Activated B cell treated with CpG ODN at 0.5 μM for 24 hours (primary cell): ENCODE measurements around the gene MYH11. TPM values are rescaled to one million over a fixed set of nuclear protein-coding genes. Genes with fewer than 3 reads are reported as not detected.

Source experiments
- ATAC-seq: fragments of 200-7000 bp; cut with Tn5 transposase; one replicate; pipeline ENCODE4 v1.10.0; 2021; ENCODE audit warnings: low read depth, mild to moderate bottlenecking, moderate library complexity
- CTCF ChIA-PET: fragments of 350-600 bp; sonication (Branson Sonifier 250); formaldehyde crosslinking; loops from one replicate; lab custom pipeline; 2021; ENCODE audit warnings: antibody characterized with exemption; lab: Charles Lee
- POLR2A ChIA-PET: fragments of 350-600 bp; sonication (Branson Sonifier 250); formaldehyde crosslinking; loops from one replicate; lab custom pipeline; 2021; ENCODE audit warnings: antibody characterized with exemption; lab: Charles Lee
- DNase-seq: peaks from one replicate; pipeline ENCODE4 v3.0.0; 2022
- H3K27ac Mint-ChIP-seq: one replicate; pipeline ENCODE4 v1.8.0; 2020; ENCODE audit warnings: mixed read lengths
- H3K27me3 Mint-ChIP-seq: one replicate; pipeline ENCODE4 v1.8.0; 2021; ENCODE audit warnings: mixed read lengths
- H3K36me3 Mint-ChIP-seq: one replicate; pipeline ENCODE4 v1.8.0; 2021; ENCODE audit warnings: low read depth, mixed read lengths
- H3K4me1 Mint-ChIP-seq: one replicate; pipeline ENCODE4 v1.8.0; 2021; ENCODE audit warnings: mixed read lengths
- H3K4me3 Mint-ChIP-seq: one replicate; pipeline ENCODE4 v1.8.0; 2020; ENCODE audit warnings: mild to moderate bottlenecking, mixed read lengths
- H3K9me3 Mint-ChIP-seq: one replicate; pipeline ENCODE4 v1.8.0; 2020; ENCODE audit warnings: mixed read lengths
- CTCF ChIP-seq: fragments of 200-600 bp; IDR thresholded peaks from one replicate; pipeline ENCODE4 v1.8.0; 2022; ENCODE audit warnings: antibody characterized with exemption, mild to moderate bottlenecking
- intact Hi-C: fragments of 100-400 bp; cut with micrococcal nuclease; formaldehyde crosslinking; loops from one replicate; pipeline ENCODE4 v1.15.1; 2024
- total RNA-seq: library from RNA; stranded (reverse); gene quantifications from 2 replicates; pipeline ENCODE4 v1.2.3, GENCODE V29; 2022

MYH11 gene
- total RNA-seq, 1 donor from 2014 or later: 0.58 TPM

- Mint-ChIP-seq H3K9me3 (no peaks in the 10 kb centered on the region), H3K27me3 (no peaks in the 10 kb centered on the region), H3K27ac (no peak overlapping the region), H3K4me3 (no peak overlapping the region), H3K4me1 (no peaks in the 10 kb centered on the region), H3K36me3 (no peaks in the 10 kb centered on the region)
- no peak for DNase-seq
- TF ChIP-seq CTCF: no peak
- ChIA-PET POLR2A (interaction anchor here (0.6 to 0.7 kb wide), 2 partner anchors 10 to 11 kb away, joined by 3 to 4 read pairs; no protein-coding TSS in a partner anchor), CTCF (no interaction called here)
- intact Hi-C loops: no loop called here
- no peak for ATAC-seq
Measured at GRCh38 chr16:15836965-15837611, 19.7 kb downstream of the MYH11 start.

GRCh38 chr16:15836074-15836473 is 20.8 kb downstream of the MYH11 start:
- Mint-ChIP-seq H3K4me3 (no peak overlapping the region), H3K27me3 (no peaks in the 10 kb centered on the region), H3K27ac (no peak overlapping the region), H3K9me3 (no peaks in the 10 kb centered on the region), H3K36me3 (no peaks in the 10 kb centered on the region), H3K4me1 (peaks cover 9% of the 10 kb centered on the region)
- CTCF ChIA-PET: no interaction called here
- no peak for TF ChIP-seq CTCF
- POLR2A ChIA-PET: no interaction called here
- intact Hi-C loops: no loop called here
- DNase-seq (no peak), ATAC-seq (no peak)

GRCh38 chr16:15835136-15835878 is 21.5 kb downstream of the MYH11 start:
- H3K9me3 Mint-ChIP-seq: no peaks in the 10 kb centered on the region
- ATAC-seq (no peak), DNase-seq (no peak)
- ChIA-PET POLR2A (no interaction called here), CTCF (no interaction called here)
- H3K4me1 Mint-ChIP-seq: peaks cover 13% of the 10 kb centered on the region
- intact Hi-C loops: no loop called here
- H3K36me3 Mint-ChIP-seq: no peaks in the 10 kb centered on the region
- no peak for TF ChIP-seq CTCF
- no peak overlapping the region for H3K27ac Mint-ChIP-seq
- H3K27me3 Mint-ChIP-seq: no peaks in the 10 kb centered on the region
- H3K4me3 Mint-ChIP-seq: no peak overlapping the region

GRCh38 chr16:15834502-15834901 is 22.3 kb downstream of the MYH11 start:
- intact Hi-C loops: no loop called here
- no peak for DNase-seq
- no peak overlapping the region for H3K27ac Mint-ChIP-seq
- no peaks in the 10 kb centered on the region for H3K27me3 Mint-ChIP-seq
- no peaks in the 10 kb centered on the region for H3K9me3 Mint-ChIP-seq
- ChIA-PET CTCF (no interaction called here), POLR2A (no interaction called here)
- ATAC-seq: no peak
- peaks cover 14% of the 10 kb centered on the region for H3K4me1 Mint-ChIP-seq
- no peak for TF ChIP-seq CTCF
- H3K36me3 Mint-ChIP-seq: no peaks in the 10 kb centered on the region
- no peak overlapping the region for H3K4me3 Mint-ChIP-seq

GRCh38 chr16:15833541-15833940 is 23.3 kb downstream of the MYH11 start:
- POLR2A ChIA-PET: no interaction called here
- no peak for TF ChIP-seq CTCF
- intact Hi-C loops: no loop called here
- DNase-seq: no peak
- Mint-ChIP-seq H3K27ac (no peak overlapping the region), H3K9me3 (no peaks in the 10 kb centered on the region), H3K4me1 (peaks cover 14% of the 10 kb centered on the region), H3K27me3 (no peaks in the 10 kb centered on the region), H3K4me3 (no peak overlapping the region), H3K36me3 (no peaks in the 10 kb centered on the region)
- ATAC-seq: no peak
- CTCF ChIA-PET: no interaction called here
